Glomerular endothelial cell (primary cell): Measurements from ENCODE around the gene PARD6B. TPM values are rescaled to one million over a fixed set of nuclear protein-coding genes. Genes with fewer than 3 reads are reported as not detected.
"Not testable (repeated sequence)": the region's sequence is repeated elsewhere in the genome, so short reads cannot be mapped to it uniquely, and the experiment has no call there.

Source experiments
- DNase-seq: peaks from one replicate; pipeline ENCODE4 v3.0.0-alpha.2; 2011; ENCODE audit warnings: low read depth, low spot score; ENCODE audit errors: extremely low read depth
- total RNA-seq: library from RNA; depleted of rRNA; stranded (reverse); fragments of >200 nt; gene quantifications from 2 replicates; pipeline ENCODE4 v1.2.3, GENCODE V29; 2015

PARD6B gene
- total RNA-seq, 1 donor from 2014 or later: 0.12 TPM

GRCh38 chr20:50794846-50795634 lies 63.7 kb downstream of the PARD6B start, which contains the start of gene BCAS4:
Gene BCAS4, plus strand, starts transcription at chr20:50795061. Its CDS starts 23 bp downstream, at chr20:50795084.
- no peak for DNase-seq

GRCh38 chr20:50797142-50797541 lies 65.8 kb downstream of the PARD6B start:
- DNase-seq: no peak

DNA sequence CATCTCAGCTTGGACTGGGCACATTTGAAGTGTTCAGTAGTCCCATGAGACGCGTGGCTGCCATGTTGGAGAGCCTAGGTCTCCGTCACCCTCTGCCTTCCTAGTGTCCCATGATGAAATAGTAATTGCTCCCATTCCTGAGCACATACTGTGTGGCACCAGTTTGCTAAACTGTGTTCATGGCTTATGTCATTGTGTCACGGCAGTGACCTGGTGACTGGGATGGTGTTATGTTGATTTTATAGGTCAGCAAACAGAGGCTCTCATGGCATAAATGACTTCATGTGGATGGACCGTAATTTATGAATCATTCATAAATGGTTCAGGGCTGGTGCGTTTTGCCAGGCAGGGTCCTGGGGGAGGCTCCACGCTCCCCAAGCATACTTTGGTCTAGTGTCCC lies 67.3 kb downstream of the PARD6B start:
- DNase-seq: no peak

- no peak for DNase-seq
These were observed 68.0 kb downstream of the PARD6B start for GRCh38 chr20:50799176-50799889.

DNA sequence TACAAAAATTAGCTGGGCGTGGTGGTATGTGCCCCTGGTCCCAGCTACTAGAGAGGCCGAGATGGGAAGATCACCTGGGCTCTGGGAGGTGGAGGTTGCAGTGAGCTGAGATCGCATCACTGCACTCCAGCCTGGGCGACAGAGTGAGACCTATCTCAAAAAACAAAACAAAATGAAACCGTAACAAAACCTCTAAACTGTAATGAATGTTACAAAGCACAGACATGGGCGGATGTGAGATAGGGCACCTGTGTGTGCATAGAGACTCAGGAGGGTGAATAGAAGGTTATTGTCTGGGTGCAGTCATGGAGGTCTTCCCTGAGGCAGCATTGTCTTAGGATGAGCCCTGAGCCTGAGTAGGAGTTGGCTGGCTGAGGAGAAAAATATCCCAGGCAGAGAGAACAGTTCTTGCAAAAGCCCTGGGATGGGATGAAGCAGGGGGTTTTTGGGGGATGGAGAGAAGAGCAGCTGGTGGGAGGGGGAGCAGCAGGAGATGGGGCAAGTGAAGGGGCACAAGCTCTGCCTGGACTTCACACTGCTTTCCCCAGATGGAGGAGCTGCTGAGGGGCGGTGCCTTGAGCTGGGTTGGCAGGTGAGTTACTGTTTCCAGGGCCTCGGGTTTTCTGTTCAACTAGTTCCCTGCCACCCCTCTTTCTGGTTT lies 68.6 kb downstream of the PARD6B start:
- DNase-seq: no peak

DNA sequence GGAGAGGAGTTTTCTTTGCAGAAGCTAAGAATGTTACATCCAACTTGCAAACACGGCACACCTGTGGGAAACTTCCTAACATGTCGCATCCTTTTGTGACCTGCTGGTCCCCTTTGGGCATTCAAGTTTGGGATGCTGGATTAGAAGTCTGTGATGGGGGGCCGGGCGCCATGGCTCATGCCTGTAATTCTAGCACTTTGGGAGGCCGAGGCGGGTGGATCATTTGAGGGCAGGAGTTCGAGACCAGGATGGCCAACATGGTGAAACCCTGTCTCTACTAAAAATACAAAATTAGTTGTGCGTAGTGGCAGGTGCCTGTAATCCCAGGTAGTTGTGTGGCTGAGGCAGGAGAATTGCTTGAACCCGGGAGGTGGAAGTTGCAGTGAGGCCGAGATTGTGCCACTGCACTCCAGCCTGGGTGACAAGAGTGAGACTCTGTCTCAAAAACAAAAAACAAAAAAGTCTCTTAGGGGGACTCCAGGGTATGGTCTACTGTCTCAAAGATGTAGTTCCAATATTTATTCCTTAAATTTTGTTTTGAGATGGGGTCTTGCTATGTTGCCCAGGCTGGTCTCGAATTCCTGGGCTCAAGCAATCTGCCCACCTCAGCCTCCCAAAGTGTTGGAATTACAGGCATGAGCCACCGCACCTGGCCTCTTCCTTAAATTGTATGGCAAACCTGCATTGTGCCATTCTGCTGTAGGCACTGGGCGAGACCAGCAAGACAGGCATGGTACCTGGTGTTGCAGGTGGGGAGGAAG lies 69.8 kb downstream of the PARD6B start:
- not testable (repeated sequence) for DNase-seq

DNA sequence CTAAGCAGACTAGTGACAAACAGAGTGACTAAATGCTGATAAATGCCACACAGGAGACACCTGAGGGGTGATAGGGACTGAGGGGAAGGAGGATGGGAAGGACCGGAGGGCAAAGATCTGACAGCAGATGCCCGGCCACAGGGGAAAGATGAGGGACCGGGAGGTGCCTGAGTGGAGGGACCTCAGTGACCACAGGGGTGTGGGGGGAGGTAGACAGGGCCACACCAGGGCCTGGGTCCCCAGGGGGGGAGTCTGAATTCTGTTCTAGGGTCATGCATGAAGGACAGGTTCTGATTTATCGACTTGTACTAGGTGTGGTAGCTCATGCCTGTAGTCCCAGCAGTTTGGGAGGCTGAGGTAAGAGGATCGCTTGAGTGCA lies 70.4 kb downstream of the PARD6B start:
- DNase-seq: no peak

DNA sequence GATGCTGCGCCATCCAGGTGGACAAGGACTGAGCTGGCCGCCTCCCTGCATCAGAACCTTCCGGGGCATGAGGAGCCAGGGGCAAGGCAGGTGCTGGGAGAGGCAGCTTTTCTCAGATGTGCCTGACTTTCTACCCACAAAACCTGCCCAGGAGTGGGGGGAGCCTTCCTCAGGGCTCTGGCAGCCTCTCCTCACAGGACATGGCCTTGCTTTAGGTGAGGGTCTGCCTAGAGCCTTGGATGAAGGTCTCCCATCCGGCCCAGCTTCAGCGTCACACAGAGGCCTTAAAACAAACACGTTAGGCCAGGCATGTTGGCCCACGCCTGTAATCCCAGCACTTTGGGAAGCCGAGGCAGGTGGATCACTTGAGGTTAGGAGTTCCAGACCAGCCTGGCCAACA lies 70.9 kb downstream of the PARD6B start:
- no peak for DNase-seq

GRCh38 chr20:50804437-50805348 lies 73.3 kb downstream of the PARD6B start:
- no peak for DNase-seq

DNA sequence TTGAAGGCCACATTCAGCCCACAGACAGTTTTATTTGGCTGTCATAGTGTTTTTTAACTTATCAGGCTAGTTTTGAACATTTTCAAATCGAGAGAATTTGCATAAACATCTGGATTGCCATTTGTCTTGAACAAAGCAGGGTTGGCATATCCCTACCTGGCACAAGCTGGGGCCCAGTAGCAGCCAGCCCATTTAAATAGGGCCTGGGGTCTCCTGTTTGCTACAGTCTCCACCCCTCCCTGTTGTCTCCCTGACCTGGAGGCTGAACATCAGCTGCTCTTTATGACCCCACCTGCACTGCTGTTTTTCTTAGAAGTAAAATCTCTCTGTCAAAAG lies 73.9 kb downstream of the PARD6B start:
- DNase-seq: no peak

GRCh38 chr20:50806126-50806768 lies 74.9 kb downstream of the PARD6B start:
- no peak for DNase-seq

Other genes starting within 250 kb of the PARD6B start
- 58.8 and 78.4 TPM in 2 replicates for gene PTPN1, start 221.2 kb upstream of the PARD6B start, total RNA-seq
- gene RIPOR3, start 40.0 kb upstream of the PARD6B start, total RNA-seq: 0.41 TPM in 1 of 2 replicates, not detected in the other
- 1.8 and 11.1 TPM in 2 replicates for gene BCAS4, start 63.5 kb downstream of the PARD6B start, total RNA-seq
- 43.0 and 51.2 TPM in 2 replicates for gene ADNP, start 199.9 kb downstream of the PARD6B start, total RNA-seq
- gene DPM1, start 227.0 kb downstream of the PARD6B start, total RNA-seq: 40.7 and 60.4 TPM in 2 replicates
- gene MOCS3, start 227.2 kb downstream of the PARD6B start, total RNA-seq: 5.6 and 6.5 TPM in 2 replicates